Measurements from ENCODE around the gene LUC7L2. TPM values are rescaled to one million over a fixed set of nuclear protein-coding genes. Genes with fewer than 3 reads are reported as not detected.
"Not testable (repeated sequence)": the region's sequence is repeated elsewhere in the genome, so short reads cannot be mapped to it uniquely, and the experiment has no call there.

LUC7L2 gene
- total RNA-seq, 1 experiment from 2014 or later, result 94.4 TPM

- TF ChIP-seq, protein P1, sequence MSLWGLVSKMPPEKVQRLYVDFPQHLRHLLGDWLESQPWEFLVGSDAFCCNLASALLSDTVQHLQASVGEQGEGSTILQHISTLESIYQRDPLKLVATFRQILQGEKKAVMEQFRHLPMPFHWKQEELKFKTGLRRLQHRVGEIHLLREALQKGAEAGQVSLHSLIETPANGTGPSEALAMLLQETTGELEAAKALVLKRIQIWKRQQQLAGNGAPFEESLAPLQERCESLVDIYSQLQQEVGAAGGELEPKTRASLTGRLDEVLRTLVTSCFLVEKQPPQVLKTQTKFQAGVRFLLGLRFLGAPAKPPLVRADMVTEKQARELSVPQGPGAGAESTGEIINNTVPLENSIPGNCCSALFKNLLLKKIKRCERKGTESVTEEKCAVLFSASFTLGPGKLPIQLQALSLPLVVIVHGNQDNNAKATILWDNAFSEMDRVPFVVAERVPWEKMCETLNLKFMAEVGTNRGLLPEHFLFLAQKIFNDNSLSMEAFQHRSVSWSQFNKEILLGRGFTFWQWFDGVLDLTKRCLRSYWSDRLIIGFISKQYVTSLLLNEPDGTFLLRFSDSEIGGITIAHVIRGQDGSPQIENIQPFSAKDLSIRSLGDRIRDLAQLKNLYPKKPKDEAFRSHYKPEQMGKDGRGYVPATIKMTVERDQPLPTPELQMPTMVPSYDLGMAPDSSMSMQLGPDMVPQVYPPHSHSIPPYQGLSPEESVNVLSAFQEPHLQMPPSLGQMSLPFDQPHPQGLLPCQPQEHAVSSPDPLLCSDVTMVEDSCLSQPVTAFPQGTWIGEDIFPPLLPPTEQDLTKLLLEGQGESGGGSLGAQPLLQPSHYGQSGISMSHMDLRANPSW (CRISPR knock-in tag; conservative IDR thresholded peaks at IDR 0.05; ENCODE audit: low read depth), result no peak
- TF ChIP-seq ZNF671 (CRISPR knock-in tag; IDR thresholded peaks at IDR 0.05), result no peak
These were observed 47.9 kb downstream of the LUC7L2 start (continued) for GRCh38 chr7:139407555-139407954.

DNA sequence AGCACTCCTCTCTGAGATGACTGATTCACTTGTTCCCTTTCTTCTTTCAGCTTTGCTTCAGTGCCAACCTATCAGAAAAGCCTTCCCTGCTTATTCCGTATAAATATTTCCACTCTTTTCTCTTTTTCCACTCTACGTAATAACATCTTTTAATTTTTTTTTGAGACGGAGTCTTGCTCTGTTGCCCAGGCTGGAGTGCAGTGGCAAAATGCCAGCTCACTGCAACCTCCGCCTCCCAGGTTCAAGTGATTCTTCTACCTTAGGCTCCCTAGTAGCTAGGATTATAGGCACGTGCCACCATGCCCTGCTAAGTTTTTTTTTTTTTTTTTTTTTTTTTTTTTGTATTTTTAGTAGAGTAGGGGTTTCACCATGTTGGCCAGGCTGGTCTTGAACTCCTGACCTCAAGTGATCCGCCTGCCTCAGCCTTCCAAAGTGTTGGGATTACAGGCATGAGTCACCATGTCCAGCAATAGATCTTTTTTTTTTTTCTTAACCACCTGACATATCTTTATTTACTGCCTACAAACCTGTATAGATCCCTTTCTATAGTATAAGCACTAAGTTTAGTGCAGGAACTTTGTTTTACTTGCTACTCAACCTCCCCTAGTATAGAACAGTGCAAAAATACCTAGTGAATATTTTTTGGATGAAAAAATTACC, 55.2 kb downstream of the LUC7L2 start:
- POLR2A ChIA-PET; H3K27me3 Mint-ChIP-seq (ENCODE audit: low read depth); H3K27ac Mint-ChIP-seq; H3K9me3 Mint-ChIP-seq; ATAC-seq; DNase-seq (ENCODE audit: low spot score); H3K4me3 Mint-ChIP-seq; H3K4me1 Mint-ChIP-seq: not testable (repeated sequence)
- peaks cover 73% of the 10 kb centered on the region for H3K36me3 Mint-ChIP-seq
- CTCF ChIA-PET, result interaction anchor here (1.3 to 2.2 kb wide), 2 partner anchors 19 to 23 kb away, joined by 3 to 13 read pairs; no protein-coding TSS in a partner anchor

- H3K4me3 Mint-ChIP-seq, result no peak overlapping the region
- H3K36me3 Mint-ChIP-seq, result peaks cover 76% of the 10 kb centered on the region
- TF ChIP-seq KAT7 (CRISPR knock-in tag; IDR thresholded peaks at IDR 0.05; ENCODE audit: borderline replicate concordance), result no peak
- TF ChIP-seq TEAD4 (CRISPR knock-in tag; IDR thresholded peaks at IDR 0.05), result no peak
- TF ChIP-seq FOXK1 (CRISPR knock-in tag; IDR thresholded peaks at IDR 0.05), result no peak
- TF ChIP-seq GTF2I (CRISPR knock-in tag; conservative IDR thresholded peaks at IDR 0.05), result no peak
- TF ChIP-seq JAZF1 (CRISPR knock-in tag; IDR thresholded peaks at IDR 0.05), result no peak
- TF ChIP-seq ZNF138 (CRISPR knock-in tag; conservative IDR thresholded peaks at IDR 0.05), result no peak
- no peak for TF ChIP-seq GRHL2 (CRISPR knock-in tag; IDR thresholded peaks at IDR 0.05; ENCODE audit: insufficient replicate concordance, severe bottlenecking)
- TF ChIP-seq IRF2 (CRISPR knock-in tag; IDR thresholded peaks at IDR 0.05; ENCODE audit: borderline replicate concordance, low read depth), result no peak
- TF ChIP-seq, protein P2, sequence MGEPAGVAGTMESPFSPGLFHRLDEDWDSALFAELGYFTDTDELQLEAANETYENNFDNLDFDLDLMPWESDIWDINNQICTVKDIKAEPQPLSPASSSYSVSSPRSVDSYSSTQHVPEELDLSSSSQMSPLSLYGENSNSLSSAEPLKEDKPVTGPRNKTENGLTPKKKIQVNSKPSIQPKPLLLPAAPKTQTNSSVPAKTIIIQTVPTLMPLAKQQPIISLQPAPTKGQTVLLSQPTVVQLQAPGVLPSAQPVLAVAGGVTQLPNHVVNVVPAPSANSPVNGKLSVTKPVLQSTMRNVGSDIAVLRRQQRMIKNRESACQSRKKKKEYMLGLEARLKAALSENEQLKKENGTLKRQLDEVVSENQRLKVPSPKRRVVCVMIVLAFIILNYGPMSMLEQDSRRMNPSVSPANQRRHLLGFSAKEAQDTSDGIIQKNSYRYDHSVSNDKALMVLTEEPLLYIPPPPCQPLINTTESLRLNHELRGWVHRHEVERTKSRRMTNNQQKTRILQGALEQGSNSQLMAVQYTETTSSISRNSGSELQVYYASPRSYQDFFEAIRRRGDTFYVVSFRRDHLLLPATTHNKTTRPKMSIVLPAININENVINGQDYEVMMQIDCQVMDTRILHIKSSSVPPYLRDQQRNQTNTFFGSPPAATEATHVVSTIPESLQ (CRISPR knock-in tag; IDR thresholded peaks at IDR 0.05), result no peak
- TF ChIP-seq ZMAT4 (CRISPR knock-in tag; IDR thresholded peaks at IDR 0.05), result no peak
- no peak for TF ChIP-seq NFE2L1 (CRISPR knock-in tag; IDR thresholded peaks at IDR 0.05)
- no peak for TF ChIP-seq NFATC4 (CRISPR knock-in tag; IDR thresholded peaks at IDR 0.05)
- no peak for TF ChIP-seq SP1 (CRISPR knock-in tag; conservative IDR thresholded peaks at IDR 0.05)
- TF ChIP-seq ZNF416 (CRISPR knock-in tag; IDR thresholded peaks at IDR 0.05), result no peak
- no peak for TF ChIP-seq MAX (CRISPR knock-in tag; IDR thresholded peaks at IDR 0.05)
- TF ChIP-seq SOX15 (CRISPR knock-in tag; IDR thresholded peaks at IDR 0.05), result no peak
- no peaks in the 10 kb centered on the region for H3K27me3 Mint-ChIP-seq (ENCODE audit: low read depth)
- ChIA-PET POLR2A (no interaction called here), CTCF (no interaction called here)
- no peaks in the 10 kb centered on the region for H3K9me3 Mint-ChIP-seq
- DNase-seq (ENCODE audit: low spot score), result no peak
- H3K4me1 Mint-ChIP-seq, result no peaks in the 10 kb centered on the region
- no peak for ATAC-seq
- H3K27ac Mint-ChIP-seq, result peak overlapping the region; percentile 66
These were observed 56.7 kb downstream of the LUC7L2 start for GRCh38 chr7:139416405-139416804.
